GM21528 (cell line): ENCODE measurements around the gene RGS7.
"Not testable (repeated sequence)": the region's sequence is repeated elsewhere in the genome, so short reads cannot be mapped to it uniquely, and the experiment has no call there.

ENCODE experiments used
- ATAC-seq: cut with Tn5 transposase; IDR thresholded peaks from one replicate; pipeline ENCODE4 v1.9.1; 2021; ENCODE audit warnings: mild to moderate bottlenecking, moderate library complexity; ENCODE audit not compliant: unreplicated experiment, low FRiP score

RGS7 gene

GRCh38 chr1:241090798-241091197, 266.2 kb downstream of the RGS7 start:
- ATAC-seq, result no peak

DNA sequence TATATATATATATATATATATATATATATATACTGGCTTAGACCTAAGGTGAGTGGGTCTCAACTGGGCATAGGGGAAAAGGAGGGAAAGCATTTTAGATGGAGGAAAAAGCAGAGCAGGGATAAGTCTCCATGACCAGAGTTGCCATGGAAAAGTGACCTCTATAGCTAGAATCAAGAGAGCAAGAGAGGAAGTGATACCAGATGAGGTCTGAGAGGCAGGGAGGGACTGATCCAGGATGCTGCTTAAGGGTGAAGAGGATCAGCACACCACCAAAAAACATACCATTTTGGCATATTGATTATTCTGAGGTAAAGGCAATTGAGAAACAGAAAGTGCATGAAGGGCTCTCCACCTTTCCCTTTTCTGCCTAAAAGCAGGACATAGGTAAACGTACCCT, 267.9 kb downstream of the RGS7 start:
- ATAC-seq, result not testable (repeated sequence)

GRCh38 chr1:241088075-241088474, 268.9 kb downstream of the RGS7 start:
- ATAC-seq, result not testable (repeated sequence)

DNA sequence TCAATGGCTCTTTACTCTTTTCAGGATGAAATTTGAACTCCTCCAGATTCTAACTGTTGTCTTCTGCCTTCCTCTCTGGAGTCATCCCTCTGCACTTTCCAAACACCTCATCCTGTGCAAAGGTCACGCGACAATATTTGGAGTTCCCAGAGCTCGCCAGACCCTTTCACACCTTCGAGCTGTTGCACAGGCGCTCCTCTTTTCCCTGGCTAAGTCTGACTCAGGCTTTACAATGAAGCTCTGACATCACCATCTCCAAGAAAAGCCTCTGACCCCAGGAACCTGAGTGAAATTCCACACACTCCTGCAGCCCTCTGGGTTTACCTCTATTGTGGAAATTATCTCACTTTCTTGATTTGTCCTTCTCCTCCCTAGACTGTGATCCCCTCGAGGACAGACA, 270.3 kb downstream of the RGS7 start:
- no peak for ATAC-seq

DNA sequence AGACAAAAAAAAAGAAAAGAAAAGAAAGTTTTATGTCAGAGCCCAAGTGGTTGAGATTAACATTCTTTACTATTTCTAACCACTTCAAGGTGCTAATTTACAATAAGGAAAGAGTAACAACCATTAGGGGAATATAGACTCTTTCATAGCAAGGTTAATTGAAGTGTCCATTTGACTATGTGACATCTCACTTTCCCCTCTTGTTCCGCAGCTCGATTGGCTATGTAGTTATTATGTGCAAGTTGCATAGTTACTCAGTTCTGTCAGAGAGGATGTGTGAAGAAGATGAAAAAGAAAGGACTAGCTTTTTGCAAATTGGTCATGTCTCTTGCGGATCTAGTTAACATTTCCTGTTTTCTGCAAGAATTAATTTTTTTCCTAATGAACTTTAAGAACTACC, 273.7 kb downstream of the RGS7 start:
- no peak for ATAC-seq

DNA sequence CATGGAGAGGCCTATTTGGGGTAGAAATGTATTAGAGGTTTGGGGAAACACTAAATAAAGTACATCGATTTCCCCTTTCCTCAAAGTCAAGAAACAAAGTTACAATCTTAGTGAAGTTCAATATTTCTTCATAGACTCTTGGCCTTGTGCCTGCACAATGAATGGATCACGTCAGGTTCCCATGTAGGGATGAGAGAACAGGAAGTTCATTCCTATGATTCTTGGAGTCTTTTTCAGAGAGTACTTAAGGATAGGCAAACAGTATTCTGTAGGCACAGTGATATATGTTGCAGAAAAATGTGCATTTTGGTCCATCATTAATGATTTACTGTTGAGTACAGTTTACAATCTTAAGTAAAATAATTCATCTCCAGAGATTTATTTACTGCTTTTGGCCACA, 275.5 kb downstream of the RGS7 start:
- no peak for ATAC-seq

- no peak for ATAC-seq
Observed at GRCh38 chr1:241079459-241079858, 277.5 kb downstream of the RGS7 start.

DNA sequence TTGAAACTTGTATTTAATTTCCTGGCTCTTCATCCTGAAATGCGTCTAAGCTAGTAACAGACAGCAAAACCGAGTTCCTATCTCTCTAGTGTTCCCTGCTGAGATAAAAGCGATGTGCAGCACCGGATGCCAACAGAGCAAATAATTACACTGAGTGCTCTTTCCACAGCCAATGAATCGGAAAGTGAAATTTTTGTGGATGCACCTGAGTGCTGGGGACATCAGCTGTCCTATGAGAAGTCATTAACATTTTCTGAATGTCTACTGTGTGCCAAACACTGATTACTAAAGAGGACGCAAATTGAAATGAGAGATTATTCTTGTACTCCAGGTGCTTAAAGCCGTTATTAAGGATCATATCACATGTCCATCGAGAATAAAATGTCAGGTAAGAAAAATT, 278.0 kb downstream of the RGS7 start:
- ATAC-seq, result no peak

- no peak for ATAC-seq
Observed at GRCh38 chr1:241077386-241078147, 279.4 kb downstream of the RGS7 start.

DNA sequence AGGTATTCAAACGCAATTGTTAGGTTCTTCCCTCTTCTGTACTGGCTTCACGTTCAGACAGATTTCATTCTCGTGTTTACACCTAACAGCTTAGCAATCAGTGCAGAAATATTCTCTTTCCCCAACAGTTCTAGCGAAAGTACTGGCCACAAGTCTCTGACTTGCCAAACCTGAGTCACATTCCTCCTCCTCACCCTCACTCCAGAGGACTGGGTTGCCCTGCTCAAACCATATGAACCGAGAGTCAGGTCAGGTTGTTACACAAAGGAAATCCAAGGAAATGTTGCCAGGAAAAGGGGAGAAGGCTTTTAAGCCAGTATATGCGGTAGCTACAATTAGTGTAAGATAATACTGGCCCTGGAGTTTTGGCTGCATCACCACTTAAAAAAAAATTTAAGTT, 282.5 kb downstream of the RGS7 start:
- ATAC-seq, result no peak

DNA sequence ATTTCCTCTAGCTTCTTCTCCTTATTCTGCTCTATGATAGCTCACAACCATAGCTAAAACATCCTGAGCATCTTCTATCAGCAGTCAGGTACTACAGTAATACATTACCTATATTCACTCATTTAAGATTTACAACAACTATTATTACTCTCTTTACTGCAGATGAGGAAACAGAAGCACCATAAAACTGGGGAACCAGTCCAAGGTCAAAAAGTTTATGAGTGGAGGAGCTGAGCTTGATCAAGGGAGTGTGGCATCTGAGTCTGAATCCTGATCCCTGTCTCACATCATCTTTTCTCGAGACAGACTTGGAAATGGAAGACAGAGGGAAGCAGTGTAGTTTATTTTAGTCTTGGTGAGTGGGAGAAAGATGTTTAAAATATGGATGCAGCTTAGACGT, 288.6 kb downstream of the RGS7 start:
- ATAC-seq, result no peak

DNA sequence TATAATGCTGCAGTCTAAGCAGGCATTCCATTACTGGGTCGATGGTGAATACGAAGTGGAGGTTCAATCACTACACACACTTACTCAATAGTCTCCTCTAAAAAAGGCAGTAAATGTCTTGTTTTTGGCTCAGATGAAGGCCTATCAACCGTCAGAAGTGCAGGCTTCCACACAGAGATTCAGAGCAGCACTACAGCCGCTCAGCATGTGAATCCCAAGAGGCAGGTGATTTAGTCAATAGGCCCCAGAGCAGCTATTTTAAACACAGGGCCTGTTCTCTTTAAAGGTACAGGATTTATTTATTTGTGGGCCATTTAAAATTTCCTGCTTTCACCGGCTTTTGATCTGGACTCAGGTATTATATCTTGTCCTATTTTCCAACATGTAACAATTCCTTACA, 293.7 kb downstream of the RGS7 start:
- no peak for ATAC-seq

- ATAC-seq, result no peak
Observed at GRCh38 chr1:241061062-241061461, 295.9 kb downstream of the RGS7 start.

DNA sequence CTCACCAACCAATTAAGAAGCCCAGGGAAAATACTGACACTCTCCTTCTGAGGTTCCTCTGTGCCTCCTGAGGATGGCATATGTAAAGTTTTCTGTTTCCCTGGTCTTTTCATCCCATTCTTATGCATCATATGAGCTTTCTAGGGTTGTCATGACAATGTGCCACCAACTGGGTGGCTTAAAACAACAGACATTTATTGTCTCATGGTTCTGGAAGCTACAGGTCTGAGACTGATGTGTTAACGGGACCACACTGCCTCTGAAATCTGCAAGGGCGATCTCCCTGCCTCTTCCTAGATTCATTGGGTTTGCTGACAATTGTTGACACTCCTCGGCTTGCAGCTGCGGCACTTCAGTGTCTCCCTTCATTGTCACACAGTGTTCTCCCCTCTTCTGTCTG, 308.4 kb downstream of the RGS7 start:
- ATAC-seq, result no peak

GRCh38 chr1:241045659-241046058, 311.3 kb downstream of the RGS7 start:
- no peak for ATAC-seq

- ATAC-seq, result no peak
Observed at GRCh38 chr1:241034203-241034936, 322.6 kb downstream of the RGS7 start.

DNA sequence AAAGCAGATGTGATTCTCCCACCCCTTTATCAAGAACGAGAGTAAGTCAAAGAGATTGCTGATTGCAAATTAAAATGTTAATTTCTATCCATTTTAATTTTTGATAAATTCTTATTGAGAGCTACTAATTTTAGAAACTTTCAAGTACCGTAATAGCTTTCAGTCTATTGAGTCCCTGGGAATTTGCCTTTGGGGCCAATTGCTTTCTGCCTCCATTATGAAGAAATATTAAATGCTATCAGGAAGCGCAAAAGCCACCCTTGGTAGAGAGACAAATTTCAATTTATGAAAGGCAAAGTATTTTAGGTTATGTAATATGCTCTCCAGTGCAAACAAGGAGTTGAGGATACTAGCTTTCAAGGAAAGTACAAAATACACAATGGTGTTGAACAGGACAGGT, 332.2 kb downstream of the RGS7 start:
- no peak for ATAC-seq

GRCh38 chr1:241022366-241022765, 334.6 kb downstream of the RGS7 start:
- no peak for ATAC-seq

DNA sequence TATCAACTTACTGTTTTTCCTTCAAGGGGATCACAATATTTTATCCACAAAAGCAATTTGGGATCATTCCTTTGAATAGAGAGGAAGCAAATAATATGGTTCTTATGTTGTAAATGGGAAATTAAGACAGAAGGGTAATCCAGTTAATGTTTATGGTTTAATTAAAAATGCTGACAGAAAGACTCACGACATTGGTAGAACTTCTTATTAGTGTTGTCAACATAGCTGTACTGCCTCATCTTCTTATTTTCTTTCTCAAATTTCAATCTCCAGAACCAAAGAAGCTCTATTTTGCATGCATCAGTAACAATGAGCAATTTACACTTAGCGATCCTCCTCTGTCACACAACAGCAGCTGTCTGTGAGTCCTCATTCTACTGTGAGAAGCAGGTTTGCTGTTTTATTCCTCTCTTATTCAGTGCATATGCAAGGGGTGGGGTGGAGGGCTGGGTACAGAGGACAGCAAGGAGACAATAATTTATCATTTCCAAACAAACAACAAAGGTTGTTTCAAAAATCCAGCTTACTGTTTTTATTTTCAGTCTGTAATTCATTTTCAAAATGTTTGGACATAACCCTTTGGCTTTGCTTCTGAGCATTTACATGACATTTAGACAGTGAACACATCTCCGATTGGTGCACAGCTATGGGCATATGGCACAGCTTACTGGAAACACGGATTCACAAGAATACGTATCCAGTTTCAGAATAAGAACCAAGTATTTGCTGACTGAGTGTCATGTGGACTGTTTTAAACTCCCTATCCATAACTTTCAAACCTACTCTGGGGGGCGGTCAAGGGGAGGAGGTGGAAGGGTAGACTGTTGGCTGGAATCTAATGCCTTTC, 335.9 kb downstream of the RGS7 start:
- ATAC-seq, result no peak

GRCh38 chr1:241012708-241013340, 344.2 kb downstream of the RGS7 start:
- no peak for ATAC-seq

- ATAC-seq, result no peak
Observed at GRCh38 chr1:241007668-241008067, 349.3 kb downstream of the RGS7 start.
